H54 (cell line): ENCODE data around the gene OR10AD1.

Experiments used
- DNase-seq: peaks from one replicate; pipeline ENCODE4 v3.0.0; 2011; ENCODE audit warnings: low spot score, mixed read lengths; ENCODE audit not compliant: insufficient read length
- FAIRE-seq: peaks from 3 replicates; lab custom pipeline; 2011; peaks lifted over from hg19 to GRCh38; lab: Jason Lieb, UNC
- POLR2A ChIP-seq: IDR thresholded peaks from 2 replicates; pipeline ENCODE4 v1.6.1; 2011; ENCODE audit warnings: low read depth, mild to moderate bottlenecking, low read length

OR10AD1 gene

DNA sequence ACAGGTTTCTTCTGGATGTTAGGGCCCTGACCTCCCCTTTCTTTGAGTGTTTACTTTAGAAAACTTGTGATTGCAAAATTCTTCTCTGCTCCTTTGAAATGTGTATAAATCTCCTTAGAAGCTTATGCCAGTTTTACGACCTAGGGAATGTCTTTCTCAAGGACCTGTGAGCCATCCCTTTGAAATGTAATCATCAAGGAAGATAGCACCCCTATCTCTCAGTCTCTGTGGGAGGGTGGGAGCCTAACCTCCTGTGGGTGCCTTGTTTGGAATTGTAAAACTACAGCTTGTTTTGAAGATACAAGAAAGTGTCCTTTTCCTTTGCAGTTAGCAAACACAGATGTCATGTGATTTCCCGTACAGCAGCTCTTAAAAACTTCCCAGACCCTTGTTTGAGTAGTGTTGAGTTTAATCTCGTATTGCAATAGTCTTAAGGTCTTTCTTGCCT lies 3.3 kb downstream of the OR10AD1 start:
- FAIRE-seq (no peak), DNase-seq (no peak)
- TF ChIP-seq POLR2A = no peak

DNA sequence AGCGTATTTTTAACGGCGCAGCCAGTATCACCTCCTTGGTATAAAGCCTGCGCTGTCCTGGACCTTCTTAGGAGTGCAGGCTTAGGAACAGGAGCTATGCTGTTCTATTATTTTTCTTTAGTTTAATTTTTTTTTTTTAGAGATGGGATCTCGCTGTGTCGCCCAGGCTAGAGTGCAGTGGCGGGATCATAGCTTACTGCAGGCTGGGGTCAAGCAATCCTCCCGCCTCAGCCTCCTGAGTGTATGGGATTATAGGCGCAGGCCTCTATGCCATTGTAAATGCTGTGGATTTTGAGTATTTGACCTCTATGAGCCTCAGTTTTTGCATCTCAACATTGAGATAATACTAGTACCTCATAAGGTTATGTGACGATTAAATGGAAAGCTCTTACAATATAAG lies 4.1 kb downstream of the OR10AD1 start:
- no peak for TF ChIP-seq POLR2A
- DNase-seq (no peak), FAIRE-seq (no peak)

DNA sequence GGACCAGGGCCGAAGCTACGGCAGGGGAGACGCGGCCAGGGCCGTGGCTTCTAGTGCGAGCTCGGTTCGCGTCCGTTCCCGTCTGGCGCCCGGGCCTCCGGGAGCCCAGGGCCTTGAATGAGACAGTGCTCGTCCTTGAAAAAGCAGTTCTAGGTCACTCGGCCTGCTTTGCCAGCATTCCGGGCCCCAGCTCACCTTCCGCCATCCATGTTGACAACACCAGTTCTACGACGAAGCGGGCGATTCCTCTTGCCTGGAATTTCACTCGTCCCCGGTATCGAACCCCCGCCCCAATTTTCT lies 4.5 kb downstream of the OR10AD1 start:
- TF ChIP-seq POLR2A = no peak
- DNase-seq (no peak), FAIRE-seq (no peak)

DNA sequence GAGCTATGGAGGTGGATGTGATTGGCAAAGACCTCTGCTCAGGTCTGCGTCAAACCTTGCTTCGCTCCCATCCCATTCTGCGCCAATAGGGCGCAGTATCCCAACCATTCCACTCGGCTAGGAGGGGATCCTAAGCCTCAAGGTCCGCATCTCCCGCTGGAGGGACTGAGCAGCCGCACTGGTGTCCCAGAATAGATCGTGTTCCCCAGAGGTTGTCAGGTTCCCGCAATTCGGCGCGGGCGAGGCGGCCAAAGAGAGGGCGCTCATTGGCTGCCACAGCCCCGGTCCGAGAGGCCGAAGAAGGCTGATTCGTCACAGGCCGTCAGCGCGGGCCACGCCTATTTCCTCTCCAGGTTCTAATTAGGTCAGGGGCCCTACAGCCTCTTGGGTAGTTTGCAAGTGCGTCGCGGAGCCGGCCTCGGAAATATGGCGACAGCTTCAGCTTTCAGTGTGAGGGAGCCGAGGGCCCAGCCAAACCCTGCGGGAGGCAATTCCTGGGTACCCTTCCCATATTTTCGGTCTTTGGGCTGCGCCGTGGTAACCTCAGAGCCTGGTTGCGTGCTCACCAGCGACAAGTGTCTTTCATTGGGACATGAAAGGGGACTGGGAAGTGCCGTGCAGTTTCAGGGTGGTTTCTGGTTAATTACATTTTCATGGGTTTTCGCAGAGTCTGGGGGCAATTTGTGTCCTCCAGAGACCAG lies 5.0 kb downstream of the OR10AD1 start:
- FAIRE-seq (no peak), DNase-seq (no peak)
- no peak for TF ChIP-seq POLR2A

DNA sequence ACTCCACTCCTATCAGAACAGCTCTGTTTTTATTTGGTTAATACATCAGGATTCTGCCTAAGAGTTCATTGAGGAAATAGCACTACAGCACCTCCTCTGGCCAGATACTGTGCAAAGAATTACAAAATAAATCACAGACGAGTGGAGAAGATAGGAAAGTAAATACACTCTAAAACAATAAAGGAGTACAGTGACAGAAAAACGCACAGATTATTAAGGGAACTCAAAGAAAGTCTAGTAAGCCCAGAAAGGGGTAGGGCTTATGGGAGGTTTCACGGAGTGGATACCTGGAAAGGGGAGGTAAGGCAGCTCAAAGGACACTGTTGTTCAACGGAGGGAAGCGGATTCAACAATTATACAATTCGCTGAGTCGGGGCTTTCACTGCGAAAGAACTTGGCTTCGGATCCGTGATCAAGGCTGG lies 5.5 kb downstream of the OR10AD1 start:
- TF ChIP-seq POLR2A = no peak
- no peak for DNase-seq
- FAIRE-seq = no peak

DNA sequence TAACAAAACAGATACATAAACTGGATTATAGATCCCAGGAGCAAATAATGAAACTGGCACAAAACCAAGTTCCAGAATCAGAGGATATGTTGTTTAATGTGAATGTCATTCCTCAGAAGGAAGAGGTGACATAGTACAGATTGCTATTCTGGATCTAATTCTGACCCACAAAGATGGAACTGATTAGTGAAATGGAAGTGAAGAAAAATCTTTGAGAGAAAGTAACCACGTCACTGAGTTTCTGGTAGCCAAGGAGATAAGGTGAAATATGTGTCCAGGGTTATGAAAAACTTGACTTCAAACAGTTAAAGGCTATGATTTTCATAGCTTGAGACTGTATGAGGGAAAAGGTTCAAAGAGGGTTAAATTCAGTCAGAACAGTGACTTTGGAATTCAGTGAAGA lies 8.3 kb downstream of the OR10AD1 start:
- no peak for FAIRE-seq
- DNase-seq = no peak
- no peak for TF ChIP-seq POLR2A

DNA sequence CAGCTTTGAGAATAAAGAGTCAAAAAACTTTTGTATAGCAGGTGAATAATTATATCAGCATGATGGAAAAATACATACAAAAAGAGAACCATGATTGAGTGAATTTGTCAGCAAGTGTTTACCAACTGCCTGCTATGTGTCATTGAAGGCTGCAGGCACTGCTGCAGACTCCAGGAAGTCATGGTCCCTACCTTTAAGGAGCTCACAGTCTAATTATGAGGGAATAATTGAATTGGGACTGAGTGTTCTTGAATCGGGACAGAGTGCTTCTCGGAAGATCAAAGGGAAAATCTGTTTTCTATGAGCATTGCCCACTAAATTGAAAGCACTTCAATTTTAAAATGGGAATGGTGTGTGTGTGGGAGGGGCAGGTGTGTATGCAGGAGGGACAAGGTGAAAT lies 9.5 kb downstream of the OR10AD1 start:
- no peak for TF ChIP-seq POLR2A
- DNase-seq (no peak), FAIRE-seq (no peak)

DNA sequence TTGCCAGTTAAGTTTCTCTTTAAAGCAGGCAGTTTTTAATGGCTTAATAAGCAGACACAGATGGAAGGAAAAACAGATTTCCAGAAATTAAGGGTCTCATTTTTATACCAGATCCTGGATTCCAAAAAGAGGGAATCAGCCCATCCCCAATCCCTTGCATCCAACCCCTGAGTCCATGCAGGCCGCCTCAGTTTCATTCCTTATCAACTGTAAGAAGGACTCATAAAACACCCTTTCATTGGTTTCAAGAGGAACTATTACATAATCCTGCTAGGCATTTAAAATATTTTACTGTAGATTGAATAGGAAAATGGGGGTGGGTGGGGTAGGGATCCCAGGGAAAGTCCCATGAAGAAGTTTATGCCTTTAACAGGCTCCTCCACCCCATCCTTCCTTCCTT lies 10.2 kb downstream of the OR10AD1 start:
- no peak for TF ChIP-seq POLR2A
- FAIRE-seq (no peak), DNase-seq (no peak)

DNA sequence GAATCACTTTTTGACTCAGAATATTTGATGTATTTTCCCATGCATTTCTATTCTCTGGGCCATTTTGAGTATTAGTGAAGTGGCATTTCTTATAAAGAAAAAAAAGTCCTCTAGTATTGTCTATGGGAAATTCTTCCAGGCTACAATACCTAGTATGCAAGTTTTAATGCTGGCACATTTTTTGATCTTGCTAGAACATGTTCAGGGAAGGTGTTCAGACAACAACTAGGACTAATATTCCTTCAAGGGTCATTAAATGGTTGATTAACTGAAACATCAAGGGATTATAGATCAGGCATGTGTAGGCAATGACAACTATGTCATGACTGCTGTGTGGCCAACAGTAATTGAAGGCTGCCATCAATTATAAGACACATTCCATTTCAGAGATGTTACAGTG lies 12.0 kb downstream of the OR10AD1 start:
- no peak for FAIRE-seq
- TF ChIP-seq POLR2A = no peak
- no peak for DNase-seq

DNA sequence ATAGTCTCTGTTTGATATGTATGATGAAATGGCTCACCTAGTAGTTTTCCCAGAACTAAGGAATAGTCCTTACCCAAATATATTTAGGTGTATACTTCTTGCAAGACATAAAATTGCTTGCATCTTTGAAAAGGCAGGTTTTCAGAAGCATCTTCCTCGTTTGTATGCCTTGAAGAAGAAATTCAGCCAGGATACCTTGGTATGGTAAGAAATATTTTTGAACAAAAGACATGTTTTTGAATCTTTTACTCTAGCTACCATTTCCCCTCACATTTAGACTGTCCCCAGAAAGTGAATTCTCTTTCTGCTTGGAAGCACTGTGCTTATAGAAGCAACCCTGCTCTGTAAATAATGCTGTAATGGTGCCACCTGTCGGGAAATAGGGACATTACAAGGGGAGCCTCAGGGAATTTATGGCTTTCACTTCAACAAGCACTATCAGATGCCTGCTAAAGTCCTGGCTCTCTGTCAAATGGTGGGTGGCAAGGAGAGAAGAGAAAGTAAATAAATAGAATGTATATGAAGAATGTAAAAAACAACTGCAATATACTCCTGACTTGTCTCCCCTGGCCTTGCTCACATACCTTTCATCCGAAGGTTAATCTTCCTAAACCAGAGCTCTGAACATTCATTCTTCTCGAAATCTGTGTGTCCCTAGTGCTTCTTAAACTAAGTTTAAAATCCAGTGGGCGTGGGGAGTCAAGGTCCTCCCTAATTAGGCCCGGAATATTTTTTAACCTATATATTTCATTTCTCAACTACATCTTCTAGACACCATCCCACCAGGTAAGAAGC lies 13.6 kb downstream of the OR10AD1 start:
- peak; percentile 44 for DNase-seq
- FAIRE-seq = peak; percentile 95
- no peak for TF ChIP-seq POLR2A

DNA sequence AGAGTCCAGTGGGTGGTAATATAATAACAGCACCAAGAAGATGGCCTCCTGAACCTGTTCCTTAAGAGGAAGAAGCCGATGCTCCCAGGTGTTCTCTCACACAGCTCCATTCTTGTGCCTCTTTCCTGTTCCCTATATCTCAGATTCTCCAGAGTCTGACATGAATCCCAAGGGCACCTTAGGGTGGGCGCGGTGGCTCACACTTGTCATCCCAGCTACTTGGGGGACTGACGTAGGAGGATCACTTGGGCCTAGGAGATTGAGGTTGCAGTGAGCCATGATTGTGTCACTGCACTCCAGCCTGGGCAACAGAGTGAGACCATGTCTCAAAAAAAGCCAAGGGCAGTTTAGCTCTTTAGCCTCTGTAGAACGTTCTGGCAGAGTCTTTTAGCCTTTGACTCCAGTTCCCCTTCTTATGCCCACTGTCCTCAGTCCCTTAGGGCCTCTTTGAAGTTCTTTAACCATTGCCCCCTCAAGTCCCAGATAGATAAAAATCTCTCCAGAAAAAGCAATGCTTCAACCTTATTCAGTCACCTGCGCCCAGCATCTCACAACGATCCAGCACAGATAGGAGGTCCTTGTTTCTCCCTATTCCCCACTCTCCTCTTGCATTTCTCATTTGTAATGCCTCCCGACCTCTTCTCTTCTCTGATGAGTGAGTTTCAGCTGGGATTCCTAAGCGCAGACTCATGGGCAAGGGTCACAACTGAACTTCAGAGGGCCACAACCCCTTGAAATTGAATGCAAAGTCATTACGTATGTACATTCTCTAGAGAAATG lies 15.0 kb downstream of the OR10AD1 start:
- FAIRE-seq (no peak), DNase-seq (no peak)
- TF ChIP-seq POLR2A = no peak

DNA sequence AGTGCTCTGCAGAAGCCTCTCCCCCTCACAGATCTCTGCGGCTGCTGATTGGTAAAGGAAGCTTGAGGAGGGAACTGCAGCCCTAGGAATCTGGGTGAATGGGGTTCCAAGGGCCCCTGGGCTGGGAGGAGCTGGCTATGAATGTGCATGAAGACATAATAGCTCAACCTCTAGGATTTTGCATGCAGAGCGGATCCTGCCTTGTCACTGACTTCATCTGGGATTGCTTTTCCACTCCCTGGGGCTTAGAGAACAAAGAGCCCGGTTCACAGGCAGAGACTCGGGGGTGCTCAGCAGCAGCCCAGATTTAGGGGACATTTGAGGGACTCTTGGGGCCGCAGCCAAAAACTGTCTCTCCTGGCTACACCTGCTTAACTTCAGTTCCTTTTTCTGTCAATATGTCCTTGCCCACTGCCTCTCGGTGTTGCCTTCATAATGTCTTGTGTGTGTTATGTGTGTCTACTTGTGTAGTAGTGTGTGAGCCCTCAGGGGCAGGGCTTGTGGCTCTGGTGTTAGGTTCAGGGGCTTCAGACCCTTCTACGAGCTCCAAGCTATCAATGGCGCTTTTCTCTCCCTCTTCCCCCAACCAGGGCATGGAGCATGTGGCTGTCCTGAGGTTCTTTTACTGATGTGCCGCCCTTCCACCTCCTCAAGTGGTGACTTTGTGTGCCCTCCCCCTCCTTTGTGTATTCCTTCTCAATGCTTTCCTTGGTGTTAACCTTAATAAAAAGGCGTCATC lies 17.7 kb downstream of the OR10AD1 start:
- FAIRE-seq = no peak

DNA sequence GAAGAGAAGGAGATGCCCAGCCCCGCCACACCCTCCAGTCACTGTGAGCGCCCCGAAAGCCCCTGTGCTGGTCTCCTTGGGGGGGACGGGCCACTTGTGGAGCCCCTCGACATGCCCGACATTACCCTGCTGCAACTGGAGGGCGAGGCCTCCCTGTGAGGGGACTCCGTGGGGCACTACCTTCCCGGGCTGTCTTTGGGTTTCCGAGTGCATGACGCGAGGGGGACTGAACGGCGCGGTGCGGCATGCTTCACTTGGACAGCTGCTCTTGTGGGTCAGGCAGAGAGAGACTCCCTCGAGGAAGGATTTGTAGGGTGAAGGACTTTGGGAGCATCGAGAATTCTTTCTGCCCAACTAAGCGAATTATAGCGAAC lies 18.6 kb downstream of the OR10AD1 start:
- FAIRE-seq (no peak), DNase-seq (no peak)
- no peak for TF ChIP-seq POLR2A

More for the DNA sequence above, 17.7 kb downstream of the OR10AD1 start:
- no peak for DNase-seq
- TF ChIP-seq POLR2A = no peak

DNA sequence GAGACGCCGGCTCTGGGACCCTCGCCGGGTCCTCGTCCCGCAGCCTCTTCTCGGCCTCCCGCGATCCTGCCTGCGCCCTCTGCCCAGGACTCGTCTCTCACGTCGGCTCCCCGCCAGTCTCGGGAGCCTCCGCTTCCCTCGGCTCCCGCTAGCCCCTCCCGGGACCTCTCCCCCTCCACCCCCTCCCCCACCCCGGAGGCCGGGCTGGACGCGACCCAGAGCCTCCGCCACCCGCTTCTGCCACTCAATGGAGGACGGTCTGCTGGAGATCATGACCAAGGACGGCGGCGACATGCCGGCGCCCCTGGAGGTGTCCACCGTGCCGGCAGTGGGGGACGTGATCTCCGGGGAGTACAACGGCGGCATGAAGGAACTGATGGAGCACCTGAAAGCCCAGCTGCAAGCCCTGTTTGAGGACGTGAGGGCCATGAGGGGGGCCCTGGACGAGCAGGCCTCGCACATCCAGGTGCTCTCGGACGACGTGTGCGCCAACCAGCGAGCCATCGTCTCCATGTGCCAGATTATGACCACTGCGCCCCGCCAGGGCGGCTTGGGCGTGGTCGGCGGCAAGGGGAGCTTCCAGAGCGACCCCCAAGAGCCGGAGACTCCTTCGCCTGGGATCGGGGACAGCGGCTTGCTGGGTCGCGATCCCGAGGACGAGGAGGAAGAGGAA lies 19.1 kb downstream of the OR10AD1 start:
- no peak for DNase-seq
- TF ChIP-seq POLR2A = no peak
- no peak for FAIRE-seq
